ENCODE measurements around the gene PON2. TPM values are rescaled to one million over a fixed set of nuclear protein-coding genes. Genes with fewer than 3 reads are reported as not detected.

The PON2 gene
- total and polyA plus RNA-seq, 2 of the 13 experiments (the other 11 are each of a cell fraction or from before 2014, with no cell fraction given) = 202 to 217 TPM

DNA sequence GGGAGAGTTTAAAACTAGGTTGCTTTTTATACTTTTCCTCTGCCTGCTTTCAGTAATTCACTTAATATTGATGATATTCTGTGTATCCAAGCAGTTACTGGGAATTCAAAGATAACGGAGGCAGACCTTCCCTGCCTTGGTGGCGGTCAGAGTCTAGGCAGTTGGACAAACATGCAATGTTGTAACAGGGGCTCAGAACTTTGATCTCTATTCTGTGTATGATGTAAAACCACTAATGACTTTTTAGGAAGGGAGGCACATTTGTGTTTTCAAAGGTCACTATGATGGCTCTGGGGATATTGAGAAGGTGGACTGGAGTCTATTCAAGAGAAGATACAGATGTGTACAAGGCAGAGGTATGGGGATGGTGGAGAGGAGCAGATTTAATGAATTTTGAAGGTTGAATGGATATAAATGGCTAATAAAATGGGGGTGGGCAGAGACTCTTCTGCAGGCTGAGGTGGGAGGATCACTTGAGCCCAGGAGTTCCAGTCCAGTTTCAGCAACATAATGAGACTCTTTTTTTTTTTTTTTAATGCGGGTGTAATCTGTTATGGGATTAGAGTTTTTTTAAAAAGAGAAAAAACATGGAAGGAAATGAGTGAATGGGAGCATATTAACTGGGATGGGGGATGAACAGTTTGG, 5.7 kb upstream of the PON2 start (continued):
- TF ChIP-seq, protein P1, sequence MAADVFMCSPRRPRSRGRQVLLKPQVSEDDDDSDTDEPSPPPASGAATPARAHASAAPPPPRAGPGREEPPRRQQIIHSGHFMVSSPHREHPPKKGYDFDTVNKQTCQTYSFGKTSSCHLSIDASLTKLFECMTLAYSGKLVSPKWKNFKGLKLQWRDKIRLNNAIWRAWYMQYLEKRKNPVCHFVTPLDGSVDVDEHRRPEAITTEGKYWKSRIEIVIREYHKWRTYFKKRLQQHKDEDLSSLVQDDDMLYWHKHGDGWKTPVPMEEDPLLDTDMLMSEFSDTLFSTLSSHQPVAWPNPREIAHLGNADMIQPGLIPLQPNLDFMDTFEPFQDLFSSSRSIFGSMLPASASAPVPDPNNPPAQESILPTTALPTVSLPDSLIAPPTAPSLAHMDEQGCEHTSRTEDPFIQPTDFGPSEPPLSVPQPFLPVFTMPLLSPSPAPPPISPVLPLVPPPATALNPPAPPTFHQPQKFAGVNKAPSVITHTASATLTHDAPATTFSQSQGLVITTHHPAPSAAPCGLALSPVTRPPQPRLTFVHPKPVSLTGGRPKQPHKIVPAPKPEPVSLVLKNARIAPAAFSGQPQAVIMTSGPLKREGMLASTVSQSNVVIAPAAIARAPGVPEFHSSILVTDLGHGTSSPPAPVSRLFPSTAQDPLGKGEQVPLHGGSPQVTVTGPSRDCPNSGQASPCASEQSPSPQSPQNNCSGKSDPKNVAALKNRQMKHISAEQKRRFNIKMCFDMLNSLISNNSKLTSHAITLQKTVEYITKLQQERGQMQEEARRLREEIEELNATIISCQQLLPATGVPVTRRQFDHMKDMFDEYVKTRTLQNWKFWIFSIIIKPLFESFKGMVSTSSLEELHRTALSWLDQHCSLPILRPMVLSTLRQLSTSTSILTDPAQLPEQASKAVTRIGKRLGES (CRISPR knock-in tag; IDR thresholded peaks at IDR 0.05; ENCODE audit: borderline replicate concordance) = no peak
- TF ChIP-seq NFKBIZ (CRISPR knock-in tag; IDR thresholded peaks at IDR 0.05) (peak; percentile 89; the same call in 1 of the 2 replicates), DMAP1 (CRISPR knock-in tag; IDR thresholded peaks at IDR 0.05) (peak; percentile 53; the same call in 1 of the 2 replicates), ONECUT2 (CRISPR knock-in tag; IDR thresholded peaks at IDR 0.05) (peak; percentile 50), ZNF775 (CRISPR knock-in tag; IDR thresholded peaks at IDR 0.05; ENCODE audit: borderline replicate concordance) (no peak), NFYB (CRISPR knock-in tag; IDR thresholded peaks at IDR 0.05) (no peak), ZNF572 (CRISPR knock-in tag; IDR thresholded peaks at IDR 0.05) (no peak), ZNF7 (CRISPR knock-in tag; IDR thresholded peaks at IDR 0.05) (no peak), ZNF263 (CRISPR knock-in tag; IDR thresholded peaks at IDR 0.05) (no peak; the same call in 1 of the 2 replicates), ZNF136 (CRISPR knock-in tag; IDR thresholded peaks at IDR 0.05; ENCODE audit: low read depth) (no peak), ZNF205 (CRISPR knock-in tag; IDR thresholded peaks at IDR 0.05) (peak; percentile 74; the same call in 1 of the 2 replicates), PHF8 (CRISPR knock-in tag; IDR thresholded peaks at IDR 0.05) (peak; percentile 23), ARNT (IDR thresholded peaks at IDR 0.05) (no peak), ZFP37 (CRISPR knock-in tag; IDR thresholded peaks at IDR 0.05; ENCODE audit: borderline replicate concordance) (no peak), AKAP8 (CRISPR knock-in tag; IDR thresholded peaks at IDR 0.05) (no peak), ZNF224 (CRISPR knock-in tag; IDR thresholded peaks at IDR 0.05) (no peak), ZNF251 (CRISPR knock-in tag; IDR thresholded peaks at IDR 0.05) (no peak), ZNF577 (CRISPR knock-in tag; IDR thresholded peaks at IDR 0.05; ENCODE audit: borderline replicate concordance, low read depth) (no peak), ZFP36L1 (CRISPR knock-in tag; IDR thresholded peaks at IDR 0.05) (0 out of 2 replicates have a peak, but pooled peaks have one; percentile 32), ZNF776 (CRISPR knock-in tag; IDR thresholded peaks at IDR 0.05) (no peak), ZNF33B (CRISPR knock-in tag; IDR thresholded peaks at IDR 0.05) (no peak; the same call in 1 of the 2 replicates)
- TF ChIP-seq, protein P2, sequence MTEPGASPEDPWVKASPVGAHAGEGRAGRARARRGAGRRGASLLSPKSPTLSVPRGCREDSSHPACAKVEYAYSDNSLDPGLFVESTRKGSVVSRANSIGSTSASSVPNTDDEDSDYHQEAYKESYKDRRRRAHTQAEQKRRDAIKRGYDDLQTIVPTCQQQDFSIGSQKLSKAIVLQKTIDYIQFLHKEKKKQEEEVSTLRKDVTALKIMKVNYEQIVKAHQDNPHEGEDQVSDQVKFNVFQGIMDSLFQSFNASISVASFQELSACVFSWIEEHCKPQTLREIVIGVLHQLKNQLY (CRISPR knock-in tag; IDR thresholded peaks at IDR 0.05) = 0 out of 2 replicates have a peak, but pooled peaks have one; percentile 49
- TF ChIP-seq, protein P3, sequence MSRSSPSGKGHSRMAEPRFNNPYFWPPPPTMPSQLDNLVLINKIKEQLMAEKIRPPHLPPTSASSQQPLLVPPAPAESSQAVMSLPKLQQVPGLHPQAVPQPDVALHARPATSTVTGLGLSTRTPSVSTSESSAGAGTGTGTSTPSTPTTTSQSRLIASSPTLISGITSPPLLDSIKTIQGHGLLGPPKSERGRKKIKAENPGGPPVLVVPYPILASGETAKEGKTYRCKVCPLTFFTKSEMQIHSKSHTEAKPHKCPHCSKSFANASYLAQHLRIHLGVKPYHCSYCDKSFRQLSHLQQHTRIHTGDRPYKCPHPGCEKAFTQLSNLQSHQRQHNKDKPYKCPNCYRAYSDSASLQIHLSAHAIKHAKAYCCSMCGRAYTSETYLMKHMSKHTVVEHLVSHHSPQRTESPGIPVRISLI (CRISPR knock-in tag; IDR thresholded peaks at IDR 0.05; ENCODE audit: borderline replicate concordance) = peak; percentile 62; the same call in 1 of the 2 replicates
- TF ChIP-seq, protein P4, sequence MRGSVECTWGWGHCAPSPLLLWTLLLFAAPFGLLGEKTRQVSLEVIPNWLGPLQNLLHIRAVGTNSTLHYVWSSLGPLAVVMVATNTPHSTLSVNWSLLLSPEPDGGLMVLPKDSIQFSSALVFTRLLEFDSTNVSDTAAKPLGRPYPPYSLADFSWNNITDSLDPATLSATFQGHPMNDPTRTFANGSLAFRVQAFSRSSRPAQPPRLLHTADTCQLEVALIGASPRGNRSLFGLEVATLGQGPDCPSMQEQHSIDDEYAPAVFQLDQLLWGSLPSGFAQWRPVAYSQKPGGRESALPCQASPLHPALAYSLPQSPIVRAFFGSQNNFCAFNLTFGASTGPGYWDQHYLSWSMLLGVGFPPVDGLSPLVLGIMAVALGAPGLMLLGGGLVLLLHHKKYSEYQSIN (CRISPR knock-in tag; IDR thresholded peaks at IDR 0.05; ENCODE audit: borderline replicate concordance) = no peak
- TF ChIP-seq, protein P5, sequence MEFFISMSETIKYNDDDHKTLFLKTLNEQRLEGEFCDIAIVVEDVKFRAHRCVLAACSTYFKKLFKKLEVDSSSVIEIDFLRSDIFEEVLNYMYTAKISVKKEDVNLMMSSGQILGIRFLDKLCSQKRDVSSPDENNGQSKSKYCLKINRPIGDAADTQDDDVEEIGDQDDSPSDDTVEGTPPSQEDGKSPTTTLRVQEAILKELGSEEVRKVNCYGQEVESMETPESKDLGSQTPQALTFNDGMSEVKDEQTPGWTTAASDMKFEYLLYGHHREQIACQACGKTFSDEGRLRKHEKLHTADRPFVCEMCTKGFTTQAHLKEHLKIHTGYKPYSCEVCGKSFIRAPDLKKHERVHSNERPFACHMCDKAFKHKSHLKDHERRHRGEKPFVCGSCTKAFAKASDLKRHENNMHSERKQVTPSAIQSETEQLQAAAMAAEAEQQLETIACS (CRISPR knock-in tag; IDR thresholded peaks at IDR 0.05) = no peak

Measured in HepG2 (cell line).